NCI-H2107 (cell line): Measurements from ENCODE around the gene ZNF664.

Experiments used
- DNase-seq: peaks from one replicate; lab custom pipeline; 2025; lab: John Stamatoyannopoulos, UW

Gene ZNF664

DNA sequence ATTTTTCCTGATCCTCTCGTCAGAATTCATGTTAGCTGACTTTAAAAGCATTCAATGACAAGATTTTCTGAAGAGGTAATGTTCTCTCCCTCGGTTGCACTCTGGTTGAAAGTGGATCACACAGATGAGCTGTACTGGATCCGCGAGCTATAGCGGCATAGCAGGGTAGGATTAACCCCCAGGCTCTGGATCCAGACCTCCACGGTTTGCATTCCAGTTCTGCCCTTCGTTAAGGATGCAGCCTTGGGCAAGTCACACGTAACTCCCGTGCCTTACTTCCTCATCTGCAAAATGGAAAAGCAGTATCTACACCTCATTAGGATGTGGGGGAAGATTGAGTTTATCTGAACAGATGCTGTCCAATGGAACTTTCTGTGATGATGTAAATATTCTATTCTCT lies 14.1 kb upstream of the ZNF664 start:
- DNase-seq = no peak

DNA sequence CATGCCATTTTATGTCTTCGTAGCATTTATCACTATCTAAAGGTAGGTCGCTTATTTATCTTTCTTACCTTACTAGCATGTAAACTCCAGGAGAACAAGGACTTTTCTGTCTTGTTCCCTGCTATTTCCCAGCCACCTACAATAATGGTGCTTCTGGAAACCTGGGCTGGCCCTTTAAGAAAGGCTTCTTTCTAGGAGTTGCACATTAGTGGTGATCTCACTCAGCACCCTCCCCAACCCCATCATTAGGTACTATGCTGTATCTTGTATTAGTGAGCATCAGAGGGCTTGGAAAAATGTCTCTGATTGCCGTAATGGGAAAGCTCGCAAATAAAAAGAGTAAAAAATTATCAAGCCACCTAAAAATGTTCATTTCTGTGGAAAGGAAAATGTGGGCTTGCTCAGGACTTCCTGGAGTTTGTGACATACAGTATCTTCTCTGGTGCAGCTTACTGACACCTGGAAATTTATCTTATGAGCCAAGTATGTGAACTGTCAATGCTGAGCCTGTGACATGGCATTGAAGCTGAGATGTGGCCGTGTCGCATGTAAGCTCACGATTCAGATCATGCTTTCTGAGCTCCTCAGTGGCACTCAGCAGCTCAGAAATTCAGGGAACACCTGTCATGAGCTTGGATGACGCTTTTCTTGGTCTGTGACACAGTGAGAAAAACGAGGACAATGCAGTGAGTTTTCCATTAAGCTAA lies 12.8 kb upstream of the ZNF664 start:
- DNase-seq = no peak

DNA sequence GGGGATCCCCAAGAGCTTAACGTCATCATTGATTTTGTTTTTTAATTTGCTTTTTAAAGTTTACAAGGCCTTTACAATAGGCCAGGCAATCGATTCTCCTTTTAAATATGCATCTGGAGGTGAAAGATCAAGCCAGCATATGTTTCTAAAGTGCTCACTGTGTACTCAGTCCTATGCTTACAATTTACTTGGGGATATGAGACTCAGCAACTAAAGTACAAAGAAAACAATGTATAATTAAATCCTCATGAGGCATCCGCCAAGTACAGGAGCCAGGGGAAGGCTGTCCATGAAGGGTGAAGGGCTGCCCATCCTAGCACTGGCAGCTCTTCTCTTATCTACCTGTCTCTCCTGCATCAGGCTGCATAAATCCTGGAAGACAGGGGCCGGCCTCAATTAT lies 12.2 kb upstream of the ZNF664 start:
- DNase-seq = no peak

DNA sequence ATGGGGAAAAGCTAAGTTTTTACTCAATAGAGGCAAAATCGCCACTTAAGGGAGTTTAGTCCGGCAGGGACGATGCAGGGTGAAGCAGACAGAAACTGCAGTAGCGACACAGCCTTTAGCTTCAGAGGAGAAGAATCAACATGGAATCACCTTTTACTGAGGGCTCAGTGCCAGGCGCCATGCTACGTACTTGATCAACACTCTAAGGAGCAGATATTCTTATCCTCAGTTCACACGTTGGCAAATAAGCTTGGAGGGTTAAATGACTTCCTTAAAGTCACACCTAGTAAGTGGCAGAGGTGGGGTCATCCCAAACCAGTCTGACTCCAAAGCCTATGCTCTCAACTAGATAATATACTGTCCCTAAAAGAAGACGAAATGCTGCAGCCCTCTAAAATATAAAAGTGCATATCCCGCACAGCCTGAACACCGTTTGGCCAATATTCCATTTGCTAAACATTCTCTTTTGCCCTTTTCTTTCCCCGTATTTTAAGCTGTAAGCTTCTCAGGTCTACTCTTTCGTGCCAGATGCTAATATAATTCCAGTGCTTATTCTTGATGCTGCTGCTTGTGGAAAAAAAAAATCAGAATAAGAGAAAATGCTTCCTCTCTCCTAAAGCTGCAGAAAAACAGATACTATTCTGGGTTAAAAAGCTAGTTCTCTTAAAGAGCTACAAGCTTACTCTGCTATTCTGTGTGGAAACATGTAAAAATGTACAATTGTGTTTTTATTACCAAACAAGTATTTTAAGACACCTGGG lies 11.2 kb upstream of the ZNF664 start:
- no peak for DNase-seq

DNA sequence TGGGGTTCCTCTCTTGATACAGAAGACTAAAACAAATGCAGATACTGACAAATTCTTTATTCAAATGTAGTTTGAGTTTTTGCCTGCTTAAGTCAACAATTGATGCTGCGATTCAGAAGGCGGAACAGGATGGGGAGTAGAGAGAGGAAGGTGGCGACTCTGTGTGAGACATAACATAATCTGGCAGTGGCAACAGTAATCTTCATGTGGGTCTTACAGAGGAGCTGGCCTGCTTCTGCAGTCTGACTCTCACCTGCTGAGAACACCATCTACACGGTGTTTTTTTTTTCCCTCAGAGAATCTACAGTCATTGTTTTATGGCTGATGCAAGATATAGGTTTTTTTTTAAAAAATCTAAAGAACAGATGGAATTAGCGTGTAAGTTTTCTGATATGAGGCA lies 10.5 kb upstream of the ZNF664 start:
- no peak for DNase-seq

DNA sequence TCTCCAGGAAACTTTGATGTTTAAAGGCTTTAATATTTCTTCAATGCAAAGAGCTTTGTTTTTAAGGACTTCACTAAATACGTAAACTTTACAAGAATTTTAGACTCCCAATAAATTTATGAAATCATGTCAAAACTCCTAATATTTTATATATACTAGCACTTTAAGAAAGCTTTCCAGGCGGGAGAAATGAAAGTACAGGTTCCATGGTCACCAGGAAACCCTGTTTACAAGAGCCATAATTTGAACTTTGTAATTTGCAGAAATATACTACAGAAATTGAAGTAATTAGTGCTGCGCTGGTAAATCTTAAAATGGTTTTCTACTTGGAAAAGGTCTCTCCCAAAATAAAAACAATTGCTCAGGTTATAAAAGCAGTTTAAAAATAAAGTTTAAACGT lies 9.2 kb upstream of the ZNF664 start:
- no peak for DNase-seq

DNA sequence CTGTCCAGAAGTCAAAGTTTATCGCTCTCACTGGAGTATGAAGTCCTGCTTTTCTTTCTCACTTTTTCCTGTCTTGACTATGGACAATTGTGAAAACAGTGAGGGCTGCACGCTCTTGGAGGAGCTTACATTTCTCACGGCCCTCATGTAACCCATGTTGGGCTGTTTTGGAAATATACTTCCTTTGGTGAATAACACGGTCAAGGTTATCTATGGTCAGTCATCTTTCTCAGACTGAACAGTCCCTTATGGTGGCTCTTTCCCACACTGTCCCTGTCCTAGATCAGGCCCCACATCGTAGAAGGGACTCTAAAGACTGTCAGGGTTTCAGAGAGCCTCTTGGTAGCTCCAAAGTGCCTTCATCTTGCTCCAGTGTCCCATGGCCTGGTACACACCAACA lies 7.6 kb upstream of the ZNF664 start:
- no peak for DNase-seq

DNA sequence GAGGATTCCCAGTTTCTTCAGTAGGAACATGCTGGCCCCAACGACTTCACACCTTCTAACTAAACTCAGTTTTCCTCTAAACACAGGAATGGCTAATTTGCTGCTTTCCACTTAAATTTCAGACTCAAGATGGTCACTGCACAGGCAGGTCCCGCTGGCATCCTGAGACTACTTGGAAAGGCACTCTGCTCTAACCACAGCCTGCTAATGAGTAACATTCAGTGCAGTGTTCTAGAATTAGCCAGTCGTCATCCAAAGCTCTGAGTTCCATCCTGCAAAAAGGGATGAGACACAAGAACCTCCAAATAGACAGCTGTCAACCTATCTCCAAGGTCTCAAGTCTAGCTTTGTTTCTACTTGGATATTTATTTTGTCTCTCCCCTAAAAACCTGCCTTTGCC lies 6.4 kb upstream of the ZNF664 start:
- DNase-seq = no peak

DNA sequence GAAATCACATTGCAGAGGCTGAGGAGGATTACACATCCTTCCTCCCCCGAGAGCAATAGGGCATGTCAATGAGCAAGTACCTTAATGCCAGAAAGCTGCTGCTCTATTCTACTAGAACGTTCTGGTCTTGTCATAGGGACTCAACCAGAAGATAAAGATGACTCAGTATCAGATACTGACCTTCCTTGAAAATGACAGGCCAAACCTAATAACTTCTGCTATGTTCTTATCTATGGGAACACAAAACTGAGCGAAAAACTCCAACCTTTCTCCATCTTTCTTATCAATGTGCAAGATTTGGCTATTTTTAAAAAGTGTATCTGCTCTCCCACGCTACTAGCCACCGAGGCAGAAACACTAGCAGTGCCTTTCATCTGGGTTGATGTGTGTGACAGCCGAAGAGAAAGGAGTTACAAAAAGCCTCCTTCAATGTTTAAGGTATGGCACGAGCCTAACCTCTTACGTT lies 5.9 kb upstream of the ZNF664 start:
- DNase-seq = no peak

DNA sequence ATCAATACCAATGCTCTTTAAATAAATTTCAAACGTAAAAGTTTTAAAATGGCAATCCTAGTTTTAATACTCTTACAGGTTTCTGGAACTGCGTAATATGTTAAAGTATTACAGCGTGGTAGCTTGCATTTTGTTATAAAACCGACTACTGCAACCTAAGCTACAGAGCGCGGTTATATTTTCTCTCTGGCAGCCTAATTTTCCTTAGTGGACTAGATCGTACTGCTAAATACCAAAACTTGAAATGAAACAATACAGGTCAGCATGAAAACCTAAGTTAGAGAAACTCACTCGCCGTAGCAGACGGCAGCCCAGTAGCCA lies 1.6 kb upstream of the ZNF664 start:
- DNase-seq = no peak

DNA sequence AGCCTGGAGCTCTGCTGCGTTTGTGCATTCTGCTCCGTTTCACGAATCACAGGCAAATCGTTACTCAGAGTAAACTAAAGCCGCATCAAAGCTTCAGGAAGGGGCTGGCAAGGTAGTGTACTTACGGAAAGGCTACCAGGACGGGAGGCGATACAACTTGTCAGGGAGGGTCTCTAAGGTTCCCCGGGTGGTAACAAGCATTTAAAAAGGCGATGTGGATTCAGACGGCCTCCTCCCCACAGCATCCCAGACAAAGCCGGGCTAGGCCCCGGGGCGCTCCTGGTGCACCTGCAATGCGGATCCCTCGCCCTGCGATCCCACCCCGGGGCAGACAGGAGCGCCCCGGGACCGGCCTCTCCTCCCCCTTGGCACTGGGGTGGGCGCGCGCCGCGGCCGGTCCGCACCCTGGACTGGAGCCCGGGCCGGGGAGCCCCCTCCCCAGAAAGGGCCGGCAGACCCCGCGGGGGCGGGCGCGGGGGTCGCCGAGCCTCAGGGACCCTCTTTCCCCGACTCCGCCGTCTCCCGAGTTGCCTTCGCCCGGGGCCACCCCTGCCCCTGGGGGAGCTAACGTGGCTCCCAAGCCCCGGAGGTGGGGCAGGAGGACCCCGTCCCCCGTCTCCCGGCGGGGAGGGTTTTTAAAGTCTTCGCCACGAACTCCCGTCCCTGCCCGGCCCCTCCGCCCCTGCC lies 1.1 kb upstream of the ZNF664 start:
- DNase-seq = no peak

DNA sequence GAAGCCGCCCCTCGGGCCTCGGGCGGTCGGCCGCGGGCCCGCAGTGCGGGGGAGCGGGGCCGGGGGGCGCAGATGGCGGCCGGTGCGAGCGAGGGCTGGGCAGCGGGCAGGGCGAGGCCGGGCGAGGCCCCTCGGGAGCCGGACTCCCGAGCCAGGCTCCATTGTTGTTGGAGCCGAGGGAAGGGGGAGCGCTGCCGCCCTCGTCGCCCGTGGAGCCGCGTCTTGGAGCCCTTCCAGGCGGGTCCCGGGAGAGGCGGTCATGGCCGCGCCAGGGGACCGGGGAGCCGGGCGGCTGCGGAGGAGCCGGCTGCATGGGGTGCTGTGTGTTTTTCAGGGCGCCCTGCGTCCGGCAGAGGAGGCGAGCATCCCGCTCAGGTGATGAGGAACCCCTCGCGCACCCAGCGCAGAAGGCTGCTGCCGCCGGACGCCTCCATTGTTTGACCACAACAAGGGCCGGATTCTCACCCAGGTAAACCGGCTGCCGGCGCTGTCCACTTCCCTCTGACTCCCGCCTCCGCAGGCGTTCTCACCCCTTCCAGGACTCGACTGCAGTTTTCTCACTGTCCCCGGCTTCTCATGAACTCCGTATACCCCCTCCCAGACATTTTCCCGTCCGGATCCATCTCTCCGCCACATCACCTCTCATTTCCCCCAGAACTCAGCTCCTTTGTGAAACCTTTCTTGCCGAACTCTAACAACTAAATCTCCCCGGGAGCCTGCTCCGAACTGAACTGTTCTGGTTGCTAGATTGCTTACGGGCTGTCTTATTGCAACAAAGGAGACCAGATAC lies 732 bp downstream of the ZNF664 start:
- no peak for DNase-seq

DNA sequence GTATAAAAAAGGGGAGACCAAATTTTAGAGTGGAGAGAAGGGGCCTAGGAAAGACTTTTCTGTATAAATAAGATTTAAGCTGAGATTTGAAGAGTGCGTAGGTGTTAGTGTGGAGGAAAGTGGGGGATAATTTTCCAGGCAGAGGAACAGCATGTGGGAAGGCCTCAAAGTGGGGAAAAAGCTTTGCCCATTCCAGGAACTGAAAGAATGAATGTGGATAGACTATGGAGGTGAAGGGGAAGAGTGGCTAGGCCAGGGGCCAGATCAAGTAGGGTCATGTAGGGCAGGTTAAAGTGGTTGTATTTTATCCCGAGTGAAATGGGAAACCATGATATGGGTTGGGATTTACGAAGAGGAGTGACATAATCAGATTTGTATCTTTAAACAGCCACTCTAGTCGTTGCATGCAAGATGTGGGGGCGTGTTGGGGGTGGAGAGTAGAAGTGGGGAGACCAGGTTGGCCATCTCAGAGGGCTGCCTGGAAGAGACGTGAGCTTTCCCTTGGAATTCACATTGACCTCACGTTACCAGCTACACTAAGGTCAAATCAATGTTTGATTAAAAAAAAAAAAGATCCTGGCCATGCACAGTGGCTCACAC lies 3.3 kb downstream of the ZNF664 start:
- DNase-seq = no peak

DNA sequence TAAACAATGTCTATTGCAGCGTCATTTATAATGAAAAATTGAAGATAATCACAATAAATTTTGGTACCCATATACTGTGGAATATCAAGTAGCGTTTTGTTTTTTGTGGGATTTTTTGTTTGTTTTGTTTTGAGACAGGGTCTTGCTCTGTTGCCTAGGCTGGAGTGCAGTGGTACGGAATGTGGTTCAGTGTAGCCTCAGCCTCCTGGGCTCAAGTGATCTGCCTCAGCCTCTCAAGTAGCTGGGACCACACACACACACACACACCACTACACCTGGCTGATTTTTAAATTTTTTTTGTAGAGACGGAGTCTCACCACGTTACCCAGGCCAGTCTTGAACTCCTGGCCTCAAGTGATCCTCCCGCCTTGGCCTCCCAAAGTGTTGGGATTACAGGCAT lies 6.6 kb downstream of the ZNF664 start:
- no peak for DNase-seq

DNA sequence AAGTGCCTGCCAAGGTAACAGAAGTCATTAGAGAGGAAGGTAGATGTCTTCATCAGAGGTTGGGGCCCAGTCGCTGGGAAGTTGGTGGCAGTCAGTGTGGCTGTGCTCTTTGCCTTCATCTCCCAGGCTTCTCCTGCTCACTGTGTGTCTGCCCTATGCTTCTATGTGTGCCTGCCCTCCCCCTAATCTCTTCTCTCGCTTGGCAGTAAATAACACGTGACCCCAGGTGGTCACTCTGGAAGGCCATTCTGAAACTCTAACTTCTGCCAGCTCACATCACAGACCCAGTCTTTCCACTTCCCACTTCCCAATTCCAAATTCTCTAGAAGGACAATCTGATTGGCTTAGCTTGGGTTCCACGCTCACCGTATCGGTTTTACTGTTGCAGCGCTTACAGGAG lies 9.3 kb downstream of the ZNF664 start:
- DNase-seq = no peak

DNA sequence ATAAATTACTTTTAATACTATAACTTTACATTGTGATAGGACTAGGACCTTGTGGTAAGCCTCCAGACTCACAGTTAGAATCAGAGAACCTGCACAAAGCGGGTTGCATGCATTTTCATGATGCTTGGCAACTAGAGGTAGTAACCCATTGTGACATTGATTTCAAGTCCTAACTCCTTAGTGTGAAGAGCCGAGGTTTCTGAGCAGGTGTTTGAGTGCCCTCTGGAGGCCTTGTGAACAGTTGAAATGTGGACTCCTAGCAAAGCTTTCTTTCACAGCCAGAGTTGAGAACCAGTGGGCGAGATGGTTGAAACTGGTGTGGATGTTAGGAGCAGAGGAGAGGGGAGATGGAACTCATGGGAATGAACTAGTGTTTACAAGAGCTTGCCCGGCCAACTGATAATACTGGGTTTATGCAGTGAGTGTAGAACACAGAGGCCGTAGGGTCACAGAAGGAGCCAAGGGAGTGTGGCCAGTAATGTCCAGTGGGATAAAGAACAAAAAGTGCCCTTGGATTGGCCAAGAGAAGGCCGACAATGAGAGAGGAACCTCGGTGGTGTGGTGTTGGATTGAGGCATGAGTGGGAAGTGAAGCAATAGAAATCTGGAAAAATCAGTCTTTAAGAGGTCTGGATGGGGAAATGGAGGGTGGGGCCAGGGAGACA lies 10.9 kb downstream of the ZNF664 start:
- DNase-seq = peak; percentile 62

DNA sequence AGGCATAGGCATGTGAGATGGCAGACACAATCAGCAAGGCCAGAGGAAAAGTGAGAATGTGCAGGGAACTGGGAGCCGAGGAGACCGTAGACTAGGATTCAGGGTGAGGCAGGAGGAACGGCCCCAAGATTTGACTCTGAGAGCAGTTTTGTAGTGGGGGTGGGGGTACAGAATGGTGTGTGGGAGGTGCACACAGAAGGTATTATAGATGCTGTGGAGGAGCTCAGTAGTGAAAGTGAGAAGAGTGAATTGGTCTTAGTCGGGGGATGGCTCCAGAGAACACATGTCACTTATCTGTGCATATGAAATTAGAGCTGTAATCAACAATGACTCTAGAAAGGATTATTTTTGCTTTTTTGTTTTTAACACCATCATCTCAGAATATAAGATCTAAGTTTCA lies 11.9 kb downstream of the ZNF664 start:
- DNase-seq = no peak

DNA sequence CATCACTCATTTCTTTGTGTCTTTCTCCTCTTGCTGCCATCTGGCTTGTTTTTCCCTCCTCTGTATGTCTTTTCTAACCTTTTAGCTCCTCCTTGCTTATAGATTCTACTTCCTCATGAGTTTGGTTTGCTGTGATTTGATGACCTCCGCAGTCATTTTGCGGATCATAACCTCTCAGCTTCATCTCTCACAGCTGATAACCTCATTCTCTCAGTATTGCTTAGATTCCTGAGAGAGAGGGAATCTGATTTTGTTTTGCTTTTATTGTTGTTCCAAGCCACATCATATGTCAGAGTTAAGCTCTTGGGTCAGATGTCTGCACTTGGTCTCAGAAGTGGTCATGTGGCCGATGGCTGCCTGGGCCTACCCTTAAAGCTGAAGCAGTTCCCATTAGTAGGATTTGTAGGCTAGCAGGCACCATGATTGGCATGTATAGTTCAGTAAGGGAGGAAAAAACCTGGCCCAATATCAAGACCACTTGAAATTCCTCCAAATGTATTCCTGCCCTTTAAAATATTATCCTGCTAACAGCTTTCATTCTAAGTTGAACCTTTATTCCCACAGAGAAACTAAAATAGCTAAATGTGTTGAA lies 13.5 kb downstream of the ZNF664 start:
- DNase-seq = no peak

DNA sequence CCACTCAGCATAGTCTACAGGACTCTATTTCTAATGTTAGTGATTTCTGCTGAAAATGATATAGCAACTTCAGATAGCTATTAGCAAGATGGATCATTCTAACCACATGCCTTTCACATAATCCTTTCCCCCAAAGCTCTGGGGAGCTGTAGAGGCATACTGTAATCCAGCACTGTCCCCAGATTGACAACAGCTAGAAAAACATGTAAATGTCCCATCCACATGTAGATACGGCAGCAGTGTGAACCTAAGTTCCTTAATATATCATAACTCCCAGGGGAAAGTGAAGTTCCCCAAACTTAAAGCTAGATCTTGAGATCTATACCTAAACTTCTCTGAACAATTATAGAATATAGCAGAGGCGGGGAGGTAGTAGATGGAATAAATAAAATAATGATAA lies 14.0 kb downstream of the ZNF664 start:
- no peak for DNase-seq

DNA sequence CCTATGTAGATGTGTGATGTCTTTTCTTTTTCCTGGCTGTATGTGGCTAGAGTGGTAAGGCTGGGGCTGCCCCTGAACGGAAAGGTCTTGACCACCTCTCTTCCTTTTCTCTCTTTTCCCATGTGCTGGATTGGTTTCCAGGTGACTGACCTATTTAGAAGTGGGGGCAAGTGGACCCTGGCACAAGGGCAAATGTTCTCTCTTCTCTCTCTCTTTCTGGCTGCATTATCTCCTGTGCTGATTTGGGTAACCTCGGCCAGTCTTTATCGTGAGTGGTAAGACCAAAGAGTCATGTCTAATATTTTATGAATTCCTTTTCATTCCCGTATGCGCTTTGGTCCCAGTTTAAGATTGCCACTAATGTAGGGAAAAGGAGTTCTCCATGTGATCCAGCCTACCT lies 16.2 kb downstream of the ZNF664 start:
- DNase-seq = no peak

DNA sequence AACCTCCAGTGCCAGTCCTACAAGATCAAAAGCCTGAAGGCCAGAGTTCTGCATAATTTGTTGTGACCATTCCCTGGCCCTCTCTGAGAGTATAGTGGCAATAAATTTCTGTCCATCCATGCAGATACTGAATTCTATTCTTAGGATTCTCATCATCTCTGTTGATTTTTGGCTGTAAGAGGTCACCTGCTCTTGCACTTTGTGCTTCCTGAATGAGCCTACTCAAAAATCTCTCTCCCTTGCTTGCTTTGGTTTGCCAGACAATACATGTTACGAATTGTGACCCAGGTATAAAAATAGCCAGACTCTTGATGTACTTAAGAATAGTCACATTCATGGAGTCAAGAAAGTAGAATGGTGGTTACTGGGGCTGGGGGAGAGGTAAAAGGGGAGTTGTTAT lies 16.7 kb downstream of the ZNF664 start:
- DNase-seq = no peak
